Keratinocyte (primary cell): ENCODE measurements around the gene DYNC1I1.

Source experiments
- EZH2 ChIP-seq: IDR thresholded peaks from one replicate; pipeline ENCODE4 v1.6.1; 2012; ENCODE audit warnings: inconsistent platforms, mild to moderate bottlenecking, low read length, moderate library complexity
- TF ChIP-seq, protein P1 (sequence below), 3 experiments: IDR thresholded peaks in 1 of 3; conservative IDR thresholded peaks in 1 of 3; optimal IDR thresholded peaks in 1 of 3; 2 replicates in 2 of 3; 3 replicates in 1 of 3; pipeline versions ENCODE3 to v1.5.1; 2011; ENCODE audit warnings: low read length in 3 of 3, mild to moderate bottlenecking in 3 of 3, moderate library complexity in 2 of 3, control low read depth in 1 of 3, inconsistent platforms in 1 of 3; ENCODE audit not compliant: insufficient read depth in 2 of 3; ENCODE audit errors: extremely low read depth in 1 of 3

DNA sequence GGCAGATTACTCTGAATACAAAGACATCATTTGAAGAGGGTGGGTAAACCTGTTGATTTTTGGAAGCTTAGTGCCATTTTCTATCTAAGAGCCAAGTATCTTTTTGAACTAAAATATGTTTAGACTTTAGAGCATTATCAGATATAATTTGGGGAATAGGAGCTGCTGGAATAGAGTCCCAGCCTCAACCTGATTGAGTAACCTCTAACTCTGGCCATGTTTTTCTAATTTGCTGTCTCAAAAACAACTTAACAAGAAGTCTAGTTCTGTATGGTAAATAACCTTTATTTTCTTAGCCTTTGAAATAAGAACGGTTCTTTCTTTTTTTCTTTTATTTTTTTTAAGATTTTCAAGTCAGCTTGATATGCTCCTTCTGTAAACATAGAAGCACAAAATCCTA is 224.5 kb downstream of the DYNC1I1 start:
- TF ChIP-seq, protein P1, sequence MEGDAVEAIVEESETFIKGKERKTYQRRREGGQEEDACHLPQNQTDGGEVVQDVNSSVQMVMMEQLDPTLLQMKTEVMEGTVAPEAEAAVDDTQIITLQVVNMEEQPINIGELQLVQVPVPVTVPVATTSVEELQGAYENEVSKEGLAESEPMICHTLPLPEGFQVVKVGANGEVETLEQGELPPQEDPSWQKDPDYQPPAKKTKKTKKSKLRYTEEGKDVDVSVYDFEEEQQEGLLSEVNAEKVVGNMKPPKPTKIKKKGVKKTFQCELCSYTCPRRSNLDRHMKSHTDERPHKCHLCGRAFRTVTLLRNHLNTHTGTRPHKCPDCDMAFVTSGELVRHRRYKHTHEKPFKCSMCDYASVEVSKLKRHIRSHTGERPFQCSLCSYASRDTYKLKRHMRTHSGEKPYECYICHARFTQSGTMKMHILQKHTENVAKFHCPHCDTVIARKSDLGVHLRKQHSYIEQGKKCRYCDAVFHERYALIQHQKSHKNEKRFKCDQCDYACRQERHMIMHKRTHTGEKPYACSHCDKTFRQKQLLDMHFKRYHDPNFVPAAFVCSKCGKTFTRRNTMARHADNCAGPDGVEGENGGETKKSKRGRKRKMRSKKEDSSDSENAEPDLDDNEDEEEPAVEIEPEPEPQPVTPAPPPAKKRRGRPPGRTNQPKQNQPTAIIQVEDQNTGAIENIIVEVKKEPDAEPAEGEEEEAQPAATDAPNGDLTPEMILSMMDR (optimal IDR thresholded peaks at IDR 0.05 in 1 of 3, IDR thresholded peaks at IDR 0.05 in 1 of 3, conservative IDR thresholded peaks at IDR 0.05 in 1 of 3; ENCODE audit: extremely low read depth in 1 of 3, insufficient read depth in 2 of 3, low read length in 3 of 3): no peak
- TF ChIP-seq EZH2: no peak
